Left lobe of liver (tissue), 2 donors: ENCODE results near the gene BRD2. TPM values are rescaled to one million over a fixed set of nuclear protein-coding genes. Genes with fewer than 3 reads are reported as not detected.
"Not testable (repeated sequence)": the region's sequence is repeated elsewhere in the genome, so short reads cannot be mapped to it uniquely, and the experiment has no call there.

Experiments
- ATAC-seq: fragments of 200-7000 bp; cut with Tn5 transposase; one replicate; pipeline ENCODE4 v1.9.1; 2020; ENCODE audit warnings: mild to moderate bottlenecking, moderate library complexity
- DNase-seq: peaks from one replicate; pipeline ENCODE4 v3.0.0-alpha.2; 2020; ENCODE audit warnings: low spot score
- total RNA-seq: library from RNA; stranded (reverse); gene quantifications from one replicate; pipeline ENCODE4 v1.2.1, GENCODE V29; 2021
- donor health status: DM: no; HTN: no; CAD: no; lungs with moderate emphysema.
- donor health status: DM: no; HTN: yes; CAD: no.

Gene BRD2
- total RNA-seq: 76.2 TPM

DNA sequence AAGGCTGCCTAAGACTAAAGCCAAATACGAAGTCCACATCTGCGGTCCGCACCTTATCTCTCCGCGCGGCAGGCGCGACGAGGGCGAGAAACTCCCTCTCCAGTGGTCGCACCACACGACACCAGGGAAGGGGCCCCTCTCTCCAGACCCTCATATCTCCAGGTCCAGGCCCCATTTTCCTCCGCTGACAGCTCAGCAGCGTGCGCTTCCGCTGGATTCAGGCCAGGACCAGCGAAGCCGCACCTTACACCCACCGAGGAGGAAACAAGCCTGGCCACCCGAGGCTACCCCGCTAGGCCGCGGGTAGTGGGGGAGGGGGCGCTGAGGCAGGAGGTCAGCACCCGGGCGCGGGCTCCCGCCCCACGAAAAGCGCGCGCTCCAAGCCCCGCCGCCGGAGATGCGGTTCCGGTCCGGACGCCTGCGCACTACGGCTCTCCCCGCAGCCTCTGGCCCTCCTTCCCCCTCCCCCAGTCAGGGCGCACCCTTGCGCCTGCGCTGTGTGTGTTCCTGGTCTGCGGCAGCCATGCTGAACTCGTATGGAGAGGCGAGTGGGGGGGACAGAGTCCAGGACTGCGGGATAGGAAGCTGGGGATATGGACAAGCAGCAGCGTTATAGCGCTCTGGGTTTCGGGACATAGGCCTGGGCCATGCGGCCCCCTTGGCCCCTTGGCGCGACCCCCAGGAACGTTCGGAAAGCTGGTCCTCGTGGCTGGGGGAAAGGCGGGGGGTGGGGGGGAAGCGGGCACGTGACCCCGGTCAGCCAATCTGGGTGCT is at the start of gene BRD2:
TSS of gene BRD2 (plus strand) at position 502 of the 774 bp plus-strand sequence. CDS start 4,305 bp downstream, outside the sequence.
- peak; percentile 54 for ATAC-seq
- peak; percentile 98 for DNase-seq

DNA sequence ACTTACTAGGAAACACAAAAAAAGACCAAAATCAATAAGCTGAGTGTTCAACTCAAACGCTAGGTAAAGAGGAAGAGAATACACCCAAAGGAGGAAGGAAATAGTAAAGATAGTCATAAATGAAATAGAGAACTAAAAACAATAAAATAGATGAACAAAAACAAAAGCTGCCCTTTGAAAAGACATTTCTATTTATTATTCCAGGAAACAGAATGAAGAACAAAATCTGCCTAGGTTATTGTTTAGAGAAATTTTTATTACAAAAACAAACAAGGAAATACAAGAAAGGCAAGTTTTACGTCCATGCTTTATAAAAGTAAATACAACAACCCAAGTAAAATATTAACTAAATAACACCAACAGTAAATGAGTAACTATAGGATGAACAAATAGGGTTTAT is 47.7 kb upstream of the BRD2 start:
- no peak for ATAC-seq

DNA sequence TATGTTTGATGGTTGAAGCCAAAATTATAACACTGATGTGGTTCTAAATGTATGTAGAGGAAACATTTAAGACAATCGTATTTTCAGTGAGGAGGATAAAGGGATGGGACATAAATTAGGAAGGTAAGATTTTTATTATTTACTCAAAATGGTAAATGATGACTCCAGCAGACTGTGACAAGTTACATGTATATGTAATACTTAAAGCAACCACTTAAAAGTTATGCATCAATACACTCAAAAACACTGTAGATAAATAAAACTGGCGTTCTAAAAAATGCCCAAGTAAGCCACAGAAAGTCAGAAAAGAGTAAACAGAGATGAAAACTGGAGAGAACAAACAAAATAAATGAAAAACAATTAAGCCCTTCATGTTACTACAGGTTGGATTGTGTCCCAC is 46.3 kb upstream of the BRD2 start:
- ATAC-seq: no peak
- DNase-seq: no peak

More for the DNA sequence above, 47.7 kb upstream of the BRD2 start:
- DNase-seq: no peak

DNA sequence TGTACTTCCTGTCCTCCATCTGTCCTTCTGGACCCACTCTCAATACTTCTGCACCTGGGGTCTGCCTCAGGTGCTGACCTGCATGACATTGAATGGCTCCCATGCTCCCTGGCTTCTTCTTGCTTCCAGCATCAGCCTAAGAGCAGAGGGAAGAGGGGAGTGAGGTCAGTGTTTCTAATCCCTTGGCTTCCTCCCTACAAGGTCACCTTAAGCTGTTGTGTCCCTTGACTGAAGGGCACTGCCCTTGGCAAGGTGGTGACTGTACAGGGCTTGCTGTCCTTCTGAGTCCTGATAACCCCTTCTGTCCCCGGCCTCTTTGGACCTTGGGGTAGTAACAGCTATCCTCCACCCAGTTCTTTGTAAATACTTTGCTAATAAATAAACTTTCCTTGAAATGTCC is 37.2 kb upstream of the BRD2 start:
- DNase-seq (no peak), ATAC-seq (no peak)

DNA sequence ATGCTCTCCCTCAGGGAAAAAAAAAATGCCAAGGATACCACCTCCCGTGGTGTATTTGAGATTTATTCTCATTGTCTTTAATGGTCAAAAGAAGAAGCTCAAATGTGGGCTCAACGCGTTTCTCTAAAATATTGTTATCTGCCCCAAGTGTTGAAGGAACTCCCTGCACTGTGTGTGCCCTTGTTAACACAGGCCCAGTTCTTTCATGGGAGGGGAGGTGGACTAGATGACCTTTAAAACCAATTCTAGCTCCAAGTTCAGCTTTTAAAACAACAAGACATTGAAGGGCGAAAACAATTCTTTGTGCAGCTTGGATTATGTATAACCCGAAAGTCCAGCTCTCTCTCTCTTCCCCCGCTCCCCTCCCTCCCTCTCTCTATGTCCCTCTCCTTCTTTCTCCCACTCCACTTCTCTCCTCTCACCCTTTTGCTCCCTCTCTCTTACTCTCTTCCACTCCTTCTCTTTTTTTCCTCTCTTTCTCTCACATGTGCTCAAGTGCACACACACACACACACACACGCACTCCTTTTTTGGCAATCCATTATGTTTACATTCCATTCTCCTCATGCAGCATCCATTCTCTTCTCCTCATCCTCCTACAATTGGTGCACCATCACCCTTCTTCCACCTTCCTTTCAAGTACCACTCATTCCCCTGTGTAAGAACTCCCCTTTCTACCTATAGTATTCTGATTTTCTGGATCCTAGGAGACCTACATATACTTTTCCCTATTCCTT is 36.1 kb upstream of the BRD2 start:
- ATAC-seq: no peak
- DNase-seq: no peak

DNA sequence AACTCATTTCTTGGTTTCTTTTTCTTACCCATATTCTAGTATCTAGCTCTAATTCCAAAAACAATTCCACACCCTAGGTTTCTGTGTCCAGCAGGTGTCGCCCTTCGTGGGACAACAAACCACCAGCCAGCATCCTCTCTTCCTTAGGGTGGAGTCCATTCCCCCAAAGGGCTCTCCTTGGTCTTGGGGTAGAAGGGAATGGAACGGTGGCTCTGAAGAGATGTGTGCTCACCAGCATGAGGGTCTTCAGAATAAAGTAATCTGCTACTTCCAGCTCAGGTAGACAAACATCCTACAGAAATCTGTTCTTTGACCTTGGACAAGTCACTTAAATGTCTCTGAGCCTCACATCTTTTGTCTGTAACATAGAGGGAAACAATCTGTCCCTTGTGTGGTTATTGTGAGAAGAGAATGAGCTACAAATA is 34.7 kb upstream of the BRD2 start:
- DNase-seq: peak; percentile 72
- ATAC-seq: peak; percentile 92

DNA sequence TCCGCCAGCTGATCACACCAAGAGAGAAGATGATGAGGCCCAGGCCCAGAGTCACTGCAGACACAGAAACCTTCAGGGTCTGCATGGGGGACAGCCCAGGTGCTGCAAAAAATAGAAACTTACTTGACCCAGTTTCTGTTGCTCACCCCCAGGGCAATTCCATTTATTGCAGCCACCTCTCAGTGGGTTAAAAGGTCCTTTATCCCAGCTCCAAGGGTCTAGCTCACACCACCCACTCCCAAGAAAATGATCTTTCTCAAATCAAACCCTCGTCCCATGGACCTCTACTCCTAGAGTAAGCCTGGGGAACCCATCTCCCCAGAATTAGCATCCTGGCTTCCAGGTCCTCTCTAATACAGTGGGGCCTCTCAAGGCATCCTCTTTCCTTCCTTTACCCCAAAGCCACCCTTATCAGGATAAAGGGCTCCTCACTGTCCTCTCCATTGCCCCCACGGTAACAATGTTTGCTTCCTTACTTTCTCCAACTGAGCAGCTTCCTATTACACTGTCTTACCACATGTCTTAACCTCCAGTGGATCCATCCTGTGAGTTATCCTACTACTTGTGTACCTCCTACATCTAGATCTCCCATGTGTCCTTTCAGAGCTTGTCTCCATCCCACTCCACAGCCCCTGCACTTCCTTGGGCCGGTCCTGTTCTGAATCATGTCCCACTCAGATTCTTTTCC is 32.7 kb upstream of the BRD2 start:
- DNase-seq (no peak), ATAC-seq (no peak)

DNA sequence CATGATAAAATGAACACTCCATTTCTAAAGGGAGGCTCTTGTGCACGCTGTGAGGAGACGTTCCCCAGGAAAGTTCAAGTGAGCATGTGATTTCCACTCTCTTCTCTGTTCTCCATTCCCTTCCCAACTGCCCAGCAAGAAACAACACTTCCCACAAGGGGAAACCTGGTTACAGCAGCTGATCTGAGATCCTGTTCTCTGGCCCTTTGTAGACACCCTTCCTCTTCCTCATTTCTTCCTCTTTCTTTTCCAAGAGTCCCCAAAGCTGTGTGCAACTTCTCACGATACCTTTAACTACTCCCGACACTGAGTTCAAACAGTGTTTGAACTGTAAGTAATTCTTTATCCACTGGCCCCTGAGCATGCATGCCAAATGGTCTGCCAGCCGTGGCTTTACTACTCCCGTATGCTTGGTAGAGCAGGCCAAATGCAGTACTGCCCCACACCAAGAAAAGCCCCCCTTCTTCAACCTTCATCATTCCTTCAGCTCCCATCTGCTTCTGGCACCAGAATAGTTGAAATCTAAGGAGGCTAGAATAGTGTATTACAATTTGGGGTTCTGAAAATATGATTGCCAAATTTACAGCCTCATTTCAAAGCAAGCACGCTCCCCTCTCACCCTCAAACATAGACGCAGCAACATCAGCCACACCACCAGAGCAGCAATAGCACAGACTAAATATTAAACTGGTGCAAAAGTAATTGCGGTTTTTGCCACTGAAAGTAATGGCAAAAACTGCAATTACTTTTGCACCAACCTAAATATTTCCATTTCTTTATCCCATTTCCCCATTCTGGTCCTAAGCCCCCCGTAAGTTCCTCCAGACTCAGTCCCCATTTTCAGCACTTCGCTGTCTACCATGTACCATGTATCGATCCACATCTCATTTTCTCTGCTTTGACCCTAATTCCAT is 31.9 kb upstream of the BRD2 start:
- DNase-seq (no peak), ATAC-seq (no peak)

DNA sequence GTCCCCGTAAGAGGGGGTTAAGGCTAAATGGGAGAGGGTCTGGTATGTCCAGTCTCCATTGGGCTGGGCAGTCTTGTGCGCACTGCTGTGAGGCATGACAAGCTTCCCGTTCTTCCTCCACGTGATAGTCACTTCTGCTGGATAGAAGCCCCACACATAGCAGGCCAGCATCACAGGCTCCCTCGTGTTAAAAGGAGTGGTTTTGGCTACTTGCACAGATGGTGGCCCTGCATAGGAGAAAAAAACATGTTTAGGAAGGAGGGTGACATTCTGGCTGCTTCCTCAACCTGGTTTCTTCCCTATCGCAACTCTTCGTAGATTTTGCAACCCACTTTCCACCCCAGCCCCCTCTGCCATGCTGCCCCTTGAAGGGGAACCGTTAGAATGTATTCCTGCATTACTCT is 31.2 kb upstream of the BRD2 start:
- no peak for DNase-seq
- ATAC-seq: no peak

DNA sequence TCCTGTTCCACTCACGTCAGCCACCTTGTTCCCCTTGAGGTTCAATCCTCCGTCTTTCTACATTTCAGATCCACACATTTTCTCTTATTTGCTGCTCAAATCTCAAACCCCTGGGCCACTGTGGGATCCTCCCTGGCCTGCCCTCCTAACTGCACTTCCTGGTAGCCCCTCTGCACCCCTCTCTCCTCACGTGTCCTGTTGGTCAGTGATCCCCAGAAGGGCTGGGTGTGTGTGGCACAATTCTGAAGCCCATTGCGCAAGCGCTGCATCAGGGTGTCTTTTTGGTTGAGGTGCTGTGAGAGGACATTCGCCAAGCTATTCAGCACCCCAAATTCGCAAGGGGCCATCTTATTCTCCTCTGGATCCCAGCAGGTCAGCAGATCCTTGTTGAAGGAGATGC is 29.9 kb upstream of the BRD2 start:
- no peak for ATAC-seq
- DNase-seq: no peak

DNA sequence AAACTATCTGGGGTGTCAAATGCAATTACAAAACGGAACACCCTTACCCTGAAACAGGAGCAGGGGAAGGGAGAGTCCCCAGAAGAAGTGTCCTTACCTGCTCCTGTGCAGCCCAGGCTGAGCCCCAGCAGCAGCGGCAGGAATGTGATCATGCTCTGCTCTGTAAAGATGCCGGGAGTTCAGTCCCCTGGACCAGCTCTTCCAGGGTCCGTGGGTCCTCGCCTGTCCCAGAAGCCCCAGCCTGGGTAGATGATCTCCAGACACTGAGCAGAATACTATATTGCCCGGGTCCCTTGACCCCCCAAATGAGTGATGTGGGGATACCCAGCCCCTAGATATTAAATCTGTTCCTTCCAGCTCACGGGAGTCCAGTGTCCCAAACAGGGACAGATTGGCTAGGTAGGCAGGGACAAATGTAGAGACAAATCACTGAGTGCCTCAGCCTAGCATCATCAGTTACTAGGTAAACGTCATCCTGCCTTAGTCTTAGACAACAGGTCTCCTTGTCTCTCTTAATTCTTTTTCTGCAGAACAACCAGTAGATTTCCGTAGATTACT is 27.7 kb upstream of the BRD2 start, which contains the start of gene HLA-DMB:
TSS of gene HLA-DMB (minus strand) at position 373 of the 558 bp plus-strand sequence. CDS start at position 152, 221 bp downstream.
- DNase-seq (no peak), ATAC-seq (peak; percentile 97)

DNA sequence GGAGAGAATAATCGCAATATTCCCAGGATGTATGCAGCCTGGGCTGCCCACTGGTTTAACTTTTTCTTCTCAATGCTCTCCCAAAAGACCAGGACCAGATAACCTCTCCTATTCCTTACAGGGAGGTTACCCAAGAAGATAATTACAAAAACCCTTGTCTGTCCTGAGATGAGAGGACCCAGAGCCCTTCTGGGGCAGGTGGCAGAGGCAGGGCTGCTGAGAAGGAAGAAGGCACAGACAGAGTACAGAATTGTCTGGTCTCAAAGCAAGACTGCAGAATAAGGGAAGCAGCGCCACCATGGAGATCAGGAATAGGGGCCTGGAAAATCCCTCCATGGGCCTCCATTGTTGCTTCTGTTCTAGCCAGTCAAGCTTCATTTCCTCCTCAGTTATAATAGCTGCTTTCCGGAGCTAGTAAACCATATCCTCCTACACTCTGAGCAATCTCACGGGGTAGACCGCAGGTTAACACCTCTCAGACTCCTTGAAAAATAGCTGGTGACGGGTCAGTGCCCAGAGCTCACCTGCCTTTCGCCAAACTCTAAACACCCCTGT is 27.1 kb upstream of the BRD2 start:
- ATAC-seq: no peak
- DNase-seq: no peak

DNA sequence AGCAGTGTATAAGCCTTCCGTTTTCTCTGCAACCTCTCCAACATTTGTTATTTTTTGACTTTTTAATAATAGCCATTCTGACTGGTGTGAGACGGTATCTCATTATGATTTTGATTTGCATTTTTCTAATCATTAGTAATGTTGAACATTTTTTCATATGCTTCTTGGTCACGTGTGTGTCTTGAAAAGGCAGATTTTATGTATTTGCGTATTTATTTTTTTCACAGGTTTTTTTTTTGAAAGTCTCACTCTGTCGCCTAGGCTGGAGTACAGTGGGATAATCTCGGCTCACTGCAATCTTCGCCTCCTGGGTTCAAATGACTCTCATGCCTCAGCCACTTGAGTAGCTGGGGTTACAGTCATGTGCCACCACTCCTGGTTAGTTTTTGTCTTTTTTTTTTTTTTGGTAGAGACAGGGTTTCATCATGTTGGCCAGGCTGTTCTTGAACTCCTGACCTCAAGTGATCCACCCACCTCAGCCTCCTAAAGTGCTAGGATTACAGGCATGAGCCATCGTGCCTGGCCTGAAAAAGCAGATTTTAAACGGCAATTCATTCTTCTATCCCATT is 25.8 kb upstream of the BRD2 start:
- ATAC-seq, DNase-seq: not testable (repeated sequence)

DNA sequence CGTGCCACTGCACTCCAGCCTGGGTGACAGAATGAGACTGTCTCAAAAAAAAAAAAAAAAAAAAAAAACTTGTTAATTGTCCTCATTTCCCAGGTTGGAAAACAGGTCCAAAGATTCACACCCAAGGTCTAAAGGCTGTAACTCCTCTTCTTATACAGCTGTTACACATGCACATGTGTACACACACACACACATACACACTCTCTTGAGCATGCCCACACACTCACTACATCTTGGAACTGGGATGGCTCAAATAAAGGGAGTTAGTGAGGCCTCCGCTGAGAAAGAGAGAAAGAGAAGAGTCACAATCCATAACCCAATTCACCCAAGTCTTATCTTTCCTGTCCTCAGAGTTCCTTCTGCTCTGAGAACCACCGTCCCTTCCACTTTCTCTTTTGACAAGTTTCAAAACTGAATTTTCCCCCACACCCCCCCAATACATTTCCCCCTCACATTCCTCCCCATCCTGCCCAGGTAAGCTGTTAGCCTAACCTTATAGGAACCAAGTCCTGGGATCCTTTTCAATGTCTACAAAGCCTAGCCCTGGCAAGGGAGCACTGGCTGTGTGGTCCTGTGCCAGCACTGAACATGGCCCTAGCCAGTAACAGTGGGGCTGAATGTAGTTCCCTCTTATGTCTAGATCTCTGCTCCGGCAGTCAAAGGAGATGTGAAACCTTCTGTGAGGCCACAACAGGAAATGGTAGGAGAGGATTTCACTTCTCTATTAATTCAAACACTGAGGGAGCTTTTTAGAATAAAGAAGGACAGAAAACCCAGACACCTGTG is 24.3 kb upstream of the BRD2 start:
- DNase-seq (no peak), ATAC-seq (peak; percentile 32)

DNA sequence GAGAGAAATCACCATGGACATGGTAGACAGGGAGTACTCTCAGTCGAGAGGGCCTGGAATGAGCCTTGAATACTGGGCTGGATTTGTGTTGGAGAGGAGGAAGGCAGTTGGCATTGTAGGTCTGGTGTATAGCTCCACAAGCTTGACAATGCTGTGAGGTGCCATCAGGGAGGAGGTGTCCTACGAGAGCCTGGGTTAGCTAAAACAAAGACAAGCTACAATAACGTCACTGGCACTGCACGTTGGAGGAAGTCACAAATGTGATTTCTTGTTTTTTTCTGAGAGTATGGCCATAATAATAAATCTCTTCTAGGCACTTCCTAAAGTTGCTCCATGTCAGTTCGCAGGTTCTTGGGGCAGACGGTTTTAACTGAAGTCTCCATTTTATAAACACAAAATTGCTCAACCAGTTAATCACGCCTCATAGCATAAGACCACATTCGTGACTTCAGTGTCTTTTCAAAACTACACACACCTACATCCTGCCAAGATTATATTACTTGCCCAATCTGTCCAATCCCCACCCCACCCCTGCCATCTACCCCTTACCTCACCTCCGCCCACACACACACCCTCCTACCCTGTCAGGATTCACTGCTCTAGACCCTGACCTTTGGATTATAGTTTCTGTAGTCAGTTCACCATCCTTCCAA is 23.2 kb upstream of the BRD2 start:
- ATAC-seq (peak; percentile 16), DNase-seq (no peak)

DNA sequence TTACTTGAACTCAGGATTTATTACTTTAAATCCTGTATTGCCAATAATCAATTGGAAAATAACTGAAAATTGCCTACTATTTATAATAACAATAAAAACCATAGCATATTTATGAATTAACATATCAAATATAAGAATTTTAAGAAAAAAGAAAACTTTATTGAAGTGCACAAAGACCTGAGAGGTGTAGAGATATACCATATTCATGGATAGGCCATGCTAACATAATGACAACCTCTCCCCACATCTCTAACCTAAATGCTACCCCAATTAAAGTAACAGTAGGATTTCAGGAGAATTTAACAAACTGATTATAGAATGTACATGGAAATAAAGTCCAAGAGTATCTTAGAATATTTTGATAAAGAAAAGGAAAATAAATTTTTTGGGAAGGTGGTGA is 22.4 kb upstream of the BRD2 start:
- no peak for ATAC-seq
- DNase-seq: no peak

DNA sequence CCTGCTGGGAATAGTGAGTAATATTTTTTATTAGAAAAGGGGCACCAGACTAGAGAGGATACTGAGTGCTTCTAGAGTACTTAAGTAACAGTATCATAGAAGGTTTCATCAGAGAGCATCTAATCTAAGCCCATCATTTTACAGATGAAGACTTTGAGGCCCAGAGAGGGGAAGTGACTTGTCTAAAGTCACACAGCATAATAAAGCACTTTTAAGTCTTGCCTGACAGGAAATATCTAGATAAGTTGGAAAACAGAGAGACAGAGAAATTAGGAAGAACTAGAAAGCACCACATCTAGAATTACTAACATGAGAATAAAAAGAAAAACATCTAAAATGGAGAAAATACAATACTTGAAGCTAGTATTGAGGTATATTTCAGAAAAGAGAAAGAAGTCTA is 21.5 kb upstream of the BRD2 start:
- no peak for DNase-seq
- no peak for ATAC-seq
